A549 (cell line): ENCODE data around the gene ATXN2L.

Experiments
- BCL3 ChIP-seq: fragments of >200 bp; sonication (Bioruptor Twin); formaldehyde crosslinking; IDR thresholded peaks from 3 replicates; pipeline ENCODE4 v1.6.1; 2016
- CEBPB ChIP-seq, 2 experiments: fragments of >200 bp in 1 of 2; sonication (Bioruptor Twin) in 1 of 2; formaldehyde crosslinking in 1 of 2; IDR thresholded peaks; 2 replicates each; pipeline ENCODE4 v1.6.1; 2012 to 2016
- CTCF ChIP-seq: fragments of >200 bp; sonication (Bioruptor Twin); formaldehyde crosslinking; IDR thresholded peaks from 3 replicates; pipeline ENCODE4 v1.5.1; 2016
- EP300 ChIP-seq, 2 experiments: fragments of >200 bp; sonication (Bioruptor Twin); formaldehyde crosslinking; IDR thresholded peaks; 2 replicates in 1 of 2; 3 replicates in 1 of 2; pipeline ENCODE4 v1.6.1; 2016 to 2017
- JUN ChIP-seq, 2 experiments: fragments of >200 bp; sonication (Bioruptor Twin); formaldehyde crosslinking; IDR thresholded peaks; 2 replicates in 1 of 2; 3 replicates in 1 of 2; pipeline ENCODE4 v1.6.1; 2016 to 2017
- KDM1A ChIP-seq: fragments of 200-600 bp; sonication (generic); IDR thresholded peaks from 2 replicates; pipeline ENCODE4 v1.6.1; 2016; ENCODE audit warnings: low read depth, mild to moderate bottlenecking
- NR3C1 ChIP-seq: fragments of >200 bp; sonication (Bioruptor Twin); formaldehyde crosslinking; IDR thresholded peaks from 3 replicates; pipeline ENCODE4 v1.6.1; 2017
- POLR2A ChIP-seq: IDR thresholded peaks from 2 replicates; pipeline ENCODE4 v1.6.1; 2012; ENCODE audit warnings: mild to moderate bottlenecking, low read length
- RAD21 ChIP-seq, 2 experiments: fragments of >200 bp in 1 of 2; sonication (Bioruptor Twin) in 1 of 2; formaldehyde crosslinking in 1 of 2; IDR thresholded peaks in 1 of 2; conservative IDR thresholded peaks in 1 of 2; 2 replicates in 1 of 2; 3 replicates in 1 of 2; pipeline ENCODE4 v1.6.1; 2012 to 2018; ENCODE audit warnings: inconsistent platforms in 1 of 2
- REST ChIP-seq: fragments of 200-600 bp; sonication (generic); IDR thresholded peaks from 2 replicates; pipeline ENCODE4 v1.6.1; 2016; ENCODE audit warnings: antibody characterized with exemption, mild to moderate bottlenecking, moderate library complexity
- RFX5 ChIP-seq: fragments of 450-650 bp; IDR thresholded peaks from 2 replicates; pipeline ENCODE4 v1.7.1; 2014; ENCODE audit warnings: antibody characterized with exemption, mild to moderate bottlenecking, moderate library complexity
- SMC3 ChIP-seq: fragments of >200 bp; sonication (Bioruptor Twin); formaldehyde crosslinking; IDR thresholded peaks from 3 replicates; pipeline ENCODE4 v1.6.1; 2018; ENCODE audit warnings: inconsistent platforms
- USF2 ChIP-seq: fragments of 450-650 bp; IDR thresholded peaks from 2 replicates; pipeline ENCODE4 v1.6.1; 2014; ENCODE audit warnings: antibody characterized with exemption
- ZC3H11A ChIP-seq: fragments of 450-650 bp; IDR thresholded peaks from 2 replicates; pipeline ENCODE4 v1.6.1; 2014; ENCODE audit warnings: antibody characterized with exemption, mild to moderate bottlenecking

- TF ChIP-seq BCL3 (no peak), CTCF (no peak), POLR2A (no peak), RAD21 (conservative IDR thresholded peaks at IDR 0.05 in 1 of 2, IDR thresholded peaks at IDR 0.05 in 1 of 2) (no peak), ZC3H11A (no peak), CEBPB (IDR thresholded peaks at IDR 0.05) (no peak), KDM1A (no peak), JUN (IDR thresholded peaks at IDR 0.05) (no peak), REST (no peak), SMC3 (no peak), EP300 (IDR thresholded peaks at IDR 0.05) (no peak), NR3C1 (no peak), RFX5 (no peak), USF2 (no peak)
Observed at GRCh38 chr16:28843766-28844165, 21.0 kb downstream of the ATXN2L start.
